ENCODE results near the gene SLITRK6. TPM values are rescaled to one million over a fixed set of nuclear protein-coding genes. Genes with fewer than 3 reads are reported as not detected.
A peak's percentile ranks its signal among the peaks of the same experiment; 100 is the strongest.

The SLITRK6 gene
- total RNA-seq, 2 experiments from 2014 or later: not detected

- intact Hi-C loops (cut with micrococcal nuclease; ENCODE audit: unreplicated experiment): loop anchor here (1.0 to 2.0 kb wide), 2 partner anchors 890 to 910 kb away; no protein-coding TSS in a partner anchor
- DNase-seq (ENCODE audit: low spot score): peak; percentile 65
- Histone ChIP-seq H2AFZ (ENCODE audit: low read length) (no peak overlapping the region), H4K20me1 (ENCODE audit: insufficient read depth, low read length) (no peaks in the 10 kb centered on the region), H3K27ac (ENCODE audit: low read depth, low read length, poor library complexity, severe bottlenecking) (no peak overlapping the region), H3K4me1 (ENCODE audit: insufficient read depth, low read length, poor library complexity, severe bottlenecking) (no peaks in the 10 kb centered on the region), H3K9me2 (ENCODE audit: insufficient read depth, low read length) (no peaks in the 10 kb centered on the region), H3K9me3 (ENCODE audit: low read length) (no peaks in the 10 kb centered on the region), H3K4me2 (ENCODE audit: low read length) (no peak overlapping the region), H3K4me3 (ENCODE audit: low read depth, low read length, poor library complexity, severe bottlenecking) (no peak overlapping the region), H3K36me3 (ENCODE audit: insufficient read depth, low read length) (no peaks in the 10 kb centered on the region), H3K79me2 (ENCODE audit: insufficient read depth, low read depth, low read length) (no peaks in the 10 kb centered on the region)
- no TSS peak for BruUV-seq (replicated peaks)
- CTCF ChIA-PET (ENCODE audit: unreplicated experiment): no interaction called here
- POLR2A ChIA-PET: no interaction called here
- TF ChIP-seq CTCF (conservative IDR thresholded peaks at IDR 0.05; ENCODE audit: low read length): peak; percentile 99
- TF ChIP-seq EZH2phosphoT487 (IDR thresholded peaks at IDR 0.05; ENCODE audit: borderline replicate concordance, low read depth, low read length): no peak
Measured at GRCh38 chr13:85806553-85807175, 7.4 kb upstream of the SLITRK6 start.

- no peak overlapping the region for H2AFZ ChIP-seq (ENCODE audit: low read length)
- POLR2A ChIA-PET: interaction anchor here (0.6 to 1.6 kb wide), 4 partner anchors 22 to 1454 kb away, joined by 3 to 5 read pairs (median 4); no protein-coding TSS in a partner anchor
Measured at GRCh38 chr13:85798556-85798955, 663 bp downstream of the SLITRK6 start.

More at GRCh38 chr13:85798556-85798955, 663 bp downstream of the SLITRK6 start:
- no TSS peak for BruUV-seq (replicated peaks)
- Histone ChIP-seq H3K9me3 (ENCODE audit: low read length) (no peaks in the 10 kb centered on the region), H3K27ac (ENCODE audit: low read depth, low read length, poor library complexity, severe bottlenecking) (no peak overlapping the region), H3K79me2 (ENCODE audit: insufficient read depth, low read depth, low read length) (no peaks in the 10 kb centered on the region), H4K20me1 (ENCODE audit: insufficient read depth, low read length) (no peaks in the 10 kb centered on the region), H3K4me3 (ENCODE audit: low read depth, low read length, poor library complexity, severe bottlenecking) (no peak overlapping the region), H3K4me2 (ENCODE audit: low read length) (no peak overlapping the region), H3K36me3 (ENCODE audit: insufficient read depth, low read length) (no peaks in the 10 kb centered on the region), H3K9me2 (ENCODE audit: insufficient read depth, low read length) (no peaks in the 10 kb centered on the region), H3K4me1 (ENCODE audit: insufficient read depth, low read length, poor library complexity, severe bottlenecking) (no peaks in the 10 kb centered on the region)
- DNase-seq (ENCODE audit: low spot score): no peak
- CTCF ChIA-PET (ENCODE audit: unreplicated experiment): no interaction called here
- TF ChIP-seq CTCF (conservative IDR thresholded peaks at IDR 0.05; ENCODE audit: low read length) (no peak), EZH2phosphoT487 (IDR thresholded peaks at IDR 0.05; ENCODE audit: borderline replicate concordance, low read depth, low read length) (no peak)
- intact Hi-C loops (cut with micrococcal nuclease; ENCODE audit: unreplicated experiment): no loop called here

Data from OCI-LY7 (cell line).